GM04504 (cell line): ENCODE results near the gene RXRA.

Experiments used
- DNase-seq: peaks from one replicate; pipeline ENCODE4 v3.0.0-alpha.2; 2012; ENCODE audit warnings: low read depth

RXRA gene

DNA sequence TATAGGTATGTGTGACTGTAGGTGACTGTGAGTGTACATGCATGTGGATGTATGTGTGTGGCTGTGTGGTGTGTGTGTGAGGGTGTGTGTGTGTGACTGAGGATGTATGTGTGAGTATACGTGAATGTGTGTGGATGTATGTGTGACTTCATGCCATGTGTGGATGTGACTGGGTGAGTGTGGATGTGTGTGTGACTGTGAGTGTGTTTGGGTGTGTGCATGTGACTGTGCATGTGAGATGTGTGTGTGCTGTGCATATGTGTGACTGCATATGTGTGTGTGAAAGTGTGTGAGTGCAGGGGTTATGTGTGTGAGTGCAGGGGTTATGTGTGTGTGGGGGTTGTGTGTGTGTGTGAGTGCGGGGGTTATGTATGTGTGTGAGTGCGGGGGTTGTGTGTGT, 42.3 kb downstream of the RXRA start:
- no peak for DNase-seq

DNA sequence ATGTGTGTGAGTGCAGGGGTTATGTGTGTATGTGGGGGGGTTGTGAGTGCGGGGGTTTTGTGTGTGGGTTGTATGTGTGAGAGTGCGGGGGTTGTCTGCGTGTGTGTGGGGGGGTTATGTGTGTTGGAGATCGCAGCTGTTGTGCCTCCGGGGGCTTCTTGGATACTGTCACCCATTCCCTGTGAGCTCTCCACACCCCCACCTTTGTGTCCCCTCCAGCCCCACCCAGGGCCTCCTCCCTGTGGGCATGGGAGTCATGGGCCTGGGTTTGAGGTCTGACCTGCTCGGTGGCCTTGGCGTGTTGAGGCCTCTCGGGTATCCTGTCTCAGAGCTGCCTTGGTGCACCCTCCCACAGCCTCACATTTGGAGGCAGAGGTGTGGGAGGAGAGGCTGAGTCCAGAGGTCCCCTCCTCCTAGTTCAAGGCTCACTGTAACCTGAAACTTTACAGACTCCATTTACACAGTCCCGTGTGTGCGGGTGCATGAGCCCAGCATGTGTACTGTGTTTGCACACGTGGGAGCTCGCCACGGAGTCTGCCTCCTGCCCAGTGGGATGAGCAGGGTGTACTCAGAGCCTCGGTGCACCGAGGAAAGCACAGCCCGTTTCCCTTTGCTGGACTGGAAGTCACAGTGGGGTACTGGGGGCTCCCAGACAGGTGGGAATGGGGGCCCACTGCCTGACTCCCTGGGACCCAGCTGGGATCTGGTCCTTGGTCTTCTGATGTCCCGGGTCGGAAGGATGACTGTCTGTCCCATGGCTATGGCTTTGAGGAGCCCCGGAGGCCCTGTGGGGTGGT, 43.4 kb downstream of the RXRA start:
- no peak for DNase-seq

DNA sequence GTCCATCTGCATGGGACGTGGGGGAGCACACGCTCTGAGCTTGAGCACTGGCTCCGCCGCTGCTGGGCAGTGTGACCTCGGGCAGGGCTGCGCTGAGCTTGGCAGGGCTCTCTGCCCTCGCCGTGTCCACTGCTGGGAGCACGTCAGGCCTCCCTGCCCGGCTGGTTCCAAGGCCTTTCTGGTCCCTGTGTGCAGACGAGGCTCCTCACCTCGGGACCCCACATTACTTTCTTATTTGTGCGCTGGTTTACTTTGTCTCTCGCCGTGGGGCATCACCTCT, 43.9 kb downstream of the RXRA start:
- DNase-seq: no peak

DNA sequence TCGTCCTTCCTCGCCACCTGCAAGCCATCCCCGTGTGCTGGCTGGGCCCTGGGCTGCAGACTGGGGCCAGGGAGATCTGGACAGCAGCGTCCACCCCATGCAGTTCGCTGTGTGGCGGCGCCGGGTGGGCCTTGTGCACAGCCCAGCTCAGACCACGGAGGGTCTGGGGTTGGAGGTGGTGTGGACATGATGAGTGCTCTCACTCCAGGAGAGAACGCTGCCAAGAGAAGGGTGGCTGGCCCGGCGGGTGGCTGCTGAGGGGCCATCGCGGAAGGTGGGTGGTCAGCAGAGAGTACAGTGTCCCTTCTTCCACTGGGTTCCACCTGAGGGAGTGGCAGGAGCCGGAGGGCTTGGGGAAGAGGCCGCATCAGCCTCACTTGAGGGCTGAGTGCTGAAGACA, 44.4 kb downstream of the RXRA start:
- no peak for DNase-seq

DNA sequence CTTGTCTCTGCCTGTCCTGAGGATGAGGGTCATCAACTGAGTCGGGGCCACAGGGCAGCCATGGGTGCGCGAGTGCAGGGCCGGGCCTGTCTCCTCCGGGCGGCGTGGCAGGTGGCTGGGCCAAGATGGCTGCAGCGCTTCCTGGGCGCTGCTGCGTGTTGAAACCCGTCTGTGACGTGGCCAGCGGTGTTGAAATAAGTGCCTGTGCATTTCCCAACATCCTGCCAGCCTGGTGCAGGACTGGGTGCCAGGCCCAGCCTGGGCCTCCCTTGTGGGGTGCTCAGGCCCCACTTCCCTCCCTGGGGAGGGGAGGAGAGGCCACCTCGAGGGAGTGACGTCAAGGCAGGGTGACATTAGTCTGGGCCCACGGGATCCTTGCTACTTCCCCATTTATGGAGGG, 45.5 kb downstream of the RXRA start:
- DNase-seq: no peak

DNA sequence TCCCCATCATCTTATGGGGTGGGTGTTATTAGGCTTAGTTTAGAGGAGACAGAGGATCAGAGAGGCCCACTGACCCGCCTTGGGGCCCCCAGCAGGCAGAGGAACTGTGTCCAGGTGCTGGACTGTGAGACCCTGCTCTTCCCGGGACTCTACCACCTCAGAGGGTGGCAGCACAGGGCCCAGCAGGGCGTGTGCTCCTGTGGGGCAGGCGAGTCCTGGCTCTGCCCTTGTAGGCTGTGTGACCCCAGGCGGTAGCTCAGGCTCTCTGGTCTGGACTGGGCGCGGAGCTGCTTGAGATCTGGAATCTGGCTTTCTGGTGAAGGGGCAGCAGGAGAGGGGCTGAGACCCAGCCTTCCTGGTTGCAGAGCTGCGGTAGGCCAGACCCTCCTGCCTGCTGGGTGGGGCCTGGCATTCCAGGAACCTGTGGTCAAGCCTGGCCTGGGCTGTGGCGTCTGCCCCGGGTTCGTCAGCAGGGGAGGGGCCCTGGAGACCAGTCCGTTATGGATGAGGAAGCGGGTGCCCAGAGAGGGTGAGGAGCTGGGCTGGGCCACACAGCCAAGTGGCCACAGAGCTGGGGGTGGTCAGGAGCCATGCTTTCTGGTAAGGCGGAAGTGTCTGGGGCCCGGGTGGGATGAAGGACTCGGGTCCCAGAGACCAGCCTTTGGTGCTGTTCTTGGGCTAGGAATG, 46.5 kb downstream of the RXRA start:
- no peak for DNase-seq

DNA sequence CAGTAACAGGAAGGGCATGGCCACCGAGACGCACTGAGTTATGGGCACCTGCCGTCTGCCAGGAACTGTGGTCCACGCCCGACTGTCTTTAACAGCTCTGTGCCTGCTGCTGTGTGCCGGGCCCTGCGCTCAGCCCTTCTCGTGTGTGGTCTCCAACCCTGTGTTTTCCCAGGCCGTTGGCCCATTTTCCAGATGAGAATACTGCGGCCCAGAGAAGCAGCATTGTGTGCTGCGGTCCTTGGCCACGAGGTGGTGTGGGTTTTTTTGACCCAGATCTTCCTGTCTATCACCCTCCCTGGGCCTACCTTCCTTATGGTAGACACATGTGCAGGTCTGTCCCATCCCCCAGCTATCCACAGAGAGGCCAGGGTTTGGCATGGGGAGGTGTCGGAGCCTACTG, 47.0 kb downstream of the RXRA start:
- DNase-seq: no peak

DNA sequence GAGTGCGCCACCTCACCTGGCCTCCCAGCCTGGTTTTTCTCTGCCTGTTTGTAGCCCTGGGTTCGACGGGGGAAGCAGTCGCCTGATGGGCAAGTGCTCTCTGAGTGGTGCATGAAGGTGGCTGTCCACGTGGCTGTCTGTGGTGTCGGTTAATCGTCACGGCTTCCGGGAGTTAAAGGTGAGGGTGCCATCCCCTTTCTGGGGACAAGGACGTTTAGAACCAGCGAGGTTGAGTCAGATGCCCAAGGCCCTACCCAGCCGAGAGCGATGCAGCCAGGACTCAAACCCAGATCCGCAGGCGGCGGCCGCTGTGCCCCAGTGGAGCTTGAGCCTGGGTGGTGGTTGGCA, 47.7 kb downstream of the RXRA start:
- no peak for DNase-seq

DNA sequence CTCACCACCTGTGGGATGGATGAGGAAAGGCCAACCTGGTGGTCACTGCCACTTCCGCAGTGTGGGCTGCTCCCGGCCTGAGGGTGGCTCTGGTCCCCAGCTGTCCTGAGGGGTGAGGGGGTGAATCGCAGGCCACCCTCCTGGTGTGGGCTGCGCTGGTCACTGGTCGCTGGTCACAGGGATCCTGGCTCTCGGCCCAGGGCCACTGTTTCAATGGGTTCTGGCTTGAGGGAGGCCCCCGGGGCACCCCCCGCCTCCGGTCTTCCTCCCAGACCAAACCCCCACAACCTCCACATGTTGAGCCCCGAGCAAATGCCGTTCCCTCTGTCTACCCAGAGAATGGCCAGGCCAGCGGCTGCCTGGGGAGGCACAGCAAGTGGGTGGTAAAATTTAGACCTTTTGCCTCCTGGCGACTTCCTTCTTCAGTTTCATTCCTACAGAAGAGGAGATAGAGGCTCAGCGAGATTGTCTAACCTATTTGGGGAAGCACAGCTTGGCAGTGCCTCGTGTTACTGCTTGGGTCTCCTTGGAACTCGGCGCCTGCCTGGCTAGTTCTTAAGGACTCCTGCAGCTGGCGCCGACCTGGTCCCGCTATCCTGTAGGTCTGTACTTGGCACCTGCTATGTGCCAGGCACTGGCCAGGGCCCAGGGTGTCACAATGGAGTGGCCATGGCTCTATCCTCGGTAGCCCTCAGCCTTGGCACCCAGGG, 48.2 kb downstream of the RXRA start:
- DNase-seq: no peak

DNA sequence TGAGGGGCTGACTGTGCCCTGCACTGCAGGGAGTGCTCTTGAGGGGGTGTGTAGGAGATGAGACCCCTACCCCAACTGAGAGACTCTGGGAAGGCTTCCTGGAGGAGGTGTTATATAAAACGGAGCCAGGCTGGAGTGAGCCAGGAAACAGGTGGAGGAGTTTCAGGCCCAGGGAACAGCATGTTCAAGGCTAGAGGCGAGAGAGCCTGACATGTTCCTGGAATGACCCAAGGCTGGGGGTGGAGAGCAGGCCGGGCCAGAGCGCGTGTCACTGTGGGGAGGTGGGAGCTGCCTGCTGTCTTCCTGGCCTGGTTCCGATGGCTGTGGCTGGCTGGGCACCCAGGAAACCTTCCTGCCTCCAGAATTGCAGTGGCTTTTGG, 48.7 kb downstream of the RXRA start:
- DNase-seq: no peak

DNA sequence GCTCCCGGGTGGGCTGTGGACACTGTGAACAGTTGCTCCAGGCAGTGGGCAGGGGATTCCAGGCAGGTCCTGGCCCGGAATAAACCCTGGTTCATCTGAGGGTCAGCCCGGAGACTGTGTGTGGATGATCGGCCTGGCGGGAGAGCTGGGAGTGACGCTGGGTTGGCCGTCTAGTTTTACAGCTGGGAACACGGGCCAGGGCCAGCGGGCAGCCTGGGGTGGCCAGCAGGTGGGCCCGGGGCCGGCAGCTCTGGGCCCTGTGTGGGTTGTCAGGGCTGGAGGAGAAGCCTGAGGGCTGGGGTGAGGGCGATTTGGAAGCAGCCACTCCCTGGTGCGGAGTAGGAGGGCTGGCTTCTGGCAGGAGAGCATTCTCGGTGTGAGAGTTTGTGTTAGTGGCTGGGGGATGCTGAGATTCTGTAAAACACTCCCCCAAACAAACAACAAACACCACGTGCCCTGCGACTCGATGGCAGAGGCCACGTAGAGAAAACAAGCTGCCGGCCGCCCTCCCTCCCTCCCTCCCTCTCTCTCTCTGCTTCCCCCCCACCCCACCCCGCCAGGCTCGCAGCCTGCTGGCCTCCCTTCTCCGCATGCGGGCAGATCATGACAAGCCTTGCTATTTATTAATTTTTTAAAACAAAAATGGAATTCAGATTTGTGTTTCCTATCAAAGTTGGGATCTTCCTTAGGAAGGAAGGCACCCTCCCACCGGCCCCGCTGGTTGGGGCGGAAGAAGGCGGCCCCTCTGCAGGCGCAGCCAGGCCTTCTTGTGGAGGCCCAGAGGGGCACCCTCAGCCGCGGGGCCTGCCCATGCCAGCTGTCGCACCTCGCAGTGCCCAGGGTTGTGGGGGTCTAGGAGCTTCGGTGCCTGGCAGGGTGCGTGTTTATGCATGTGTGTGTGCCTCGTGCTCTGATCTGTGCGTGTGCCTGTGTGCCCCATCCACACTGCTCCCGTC, 49.5 kb downstream of the RXRA start:
- DNase-seq: no peak

DNA sequence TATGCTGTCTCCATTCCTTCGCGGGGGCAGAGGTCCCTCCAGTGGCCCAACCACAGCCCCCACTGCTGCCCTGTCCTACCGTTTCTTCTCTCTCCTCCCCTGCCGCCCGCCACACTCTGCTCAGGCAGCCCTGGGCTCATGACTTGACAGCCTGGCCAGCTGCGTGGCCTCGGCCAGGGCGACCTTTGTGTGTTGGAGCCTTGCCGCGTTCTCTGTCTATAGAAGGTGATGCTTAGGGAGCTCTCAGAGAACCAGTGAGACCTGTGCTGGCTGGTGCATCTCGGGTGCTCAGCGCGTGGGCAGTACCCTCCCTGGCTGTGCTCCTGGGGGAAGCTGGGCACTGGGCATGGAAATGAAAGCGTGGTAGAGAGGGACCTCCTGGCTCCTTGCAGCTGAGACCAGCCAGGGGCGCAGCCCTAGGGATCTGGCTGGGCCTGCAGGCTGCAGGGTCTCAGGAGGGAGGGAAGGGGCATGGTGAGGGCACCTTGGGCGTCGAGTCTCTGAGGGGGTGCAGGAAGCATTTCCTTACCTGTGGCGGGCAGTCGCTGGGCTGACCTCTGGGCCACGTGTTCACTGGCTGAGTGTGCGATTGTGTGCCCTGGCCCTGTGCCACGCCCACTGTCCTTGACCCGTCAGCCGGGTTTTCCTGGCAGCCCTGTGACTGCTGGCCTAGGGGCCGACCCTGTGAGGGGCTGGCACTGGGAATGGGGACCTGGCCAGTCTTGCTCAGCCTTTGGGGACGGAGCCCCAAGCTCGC, 50.3 kb downstream of the RXRA start:
- DNase-seq: no peak

DNA sequence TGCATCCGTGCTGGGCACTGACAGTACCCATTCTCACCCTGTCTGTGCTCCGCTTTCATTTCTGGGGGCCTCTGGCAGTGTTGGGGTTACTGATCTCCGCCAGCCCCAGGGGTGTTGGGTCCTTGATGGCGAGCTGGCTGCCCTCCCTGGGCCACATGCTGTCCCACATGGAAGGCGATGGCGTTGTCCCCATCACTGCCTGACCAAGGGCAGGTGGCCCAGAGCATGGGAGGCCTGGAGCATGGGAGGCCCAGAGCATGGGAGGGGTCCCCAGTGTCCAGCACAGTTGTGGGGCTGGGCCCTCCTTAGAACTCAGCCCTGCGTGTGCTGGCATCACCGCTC, 50.9 kb downstream of the RXRA start:
- DNase-seq: no peak

DNA sequence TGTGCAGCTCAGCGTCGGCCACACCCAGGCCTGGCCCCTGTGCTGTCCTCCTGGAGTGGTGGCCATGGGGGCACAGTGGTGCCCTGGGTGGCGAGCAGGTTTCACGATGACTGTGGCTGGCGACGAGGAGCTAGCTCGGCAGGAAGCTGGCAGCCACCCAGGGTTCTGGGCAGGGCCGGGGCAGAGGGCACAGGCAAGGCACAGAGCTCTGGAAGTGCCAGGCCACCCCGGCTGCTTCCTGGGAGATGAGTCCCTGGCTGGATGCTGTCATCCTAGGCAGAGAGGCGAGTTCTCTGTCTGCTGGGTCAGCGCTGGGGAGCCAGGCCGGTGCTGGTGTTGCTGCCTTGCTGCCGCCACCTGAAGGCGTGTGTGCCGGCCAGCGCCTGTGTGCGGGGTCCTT, 51.7 kb downstream of the RXRA start:
- no peak for DNase-seq

DNA sequence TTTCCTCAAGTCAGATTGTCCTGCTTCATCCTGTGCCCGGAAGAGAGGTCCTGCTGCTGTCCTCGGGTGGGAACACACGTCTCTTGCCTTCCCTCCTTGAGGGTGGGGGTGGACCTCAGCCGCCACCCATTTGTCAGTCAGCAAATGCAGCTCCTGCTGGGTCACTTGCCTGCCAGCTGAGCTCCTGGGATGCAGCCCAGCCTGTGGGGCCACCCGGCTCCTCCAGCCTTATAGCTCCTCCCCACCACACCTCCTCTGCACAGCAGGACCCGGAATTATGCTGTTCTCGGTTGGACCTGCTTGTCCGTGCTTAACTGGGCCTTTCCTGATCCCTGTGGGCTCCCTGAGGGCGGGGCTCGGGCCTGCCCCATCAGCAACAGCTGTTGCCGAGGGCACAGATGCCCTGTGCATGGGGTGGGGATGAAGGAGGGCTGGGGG, 52.7 kb downstream of the RXRA start:
- peak; percentile 32 for DNase-seq

DNA sequence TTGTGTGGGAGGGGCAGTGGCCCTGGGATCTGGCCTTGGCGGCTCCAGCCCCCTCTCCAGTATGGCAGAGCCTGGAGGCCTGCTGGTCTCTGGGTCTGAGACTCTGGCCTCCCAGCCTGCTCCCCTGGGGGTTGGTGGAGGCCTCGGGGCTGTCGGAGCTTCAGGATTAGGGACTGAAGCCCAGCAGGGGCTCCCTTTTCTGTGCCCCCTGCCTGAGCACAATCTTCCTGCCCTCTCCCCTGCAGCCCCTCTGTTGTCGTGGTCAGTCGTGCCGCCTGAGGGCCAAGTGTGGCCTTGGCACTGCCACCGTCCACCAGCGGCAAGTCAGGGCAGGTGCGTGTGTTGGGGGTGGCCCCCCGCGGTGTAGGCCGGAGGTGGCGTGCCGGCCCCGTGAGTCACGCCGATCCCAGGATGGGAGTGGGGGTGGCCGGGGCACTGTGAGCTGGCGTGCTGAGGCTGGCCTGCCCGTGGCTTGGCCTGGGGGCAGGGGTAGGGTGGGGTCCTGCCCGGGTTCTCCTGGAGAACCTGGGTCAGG, 53.6 kb downstream of the RXRA start:
- no peak for DNase-seq

DNA sequence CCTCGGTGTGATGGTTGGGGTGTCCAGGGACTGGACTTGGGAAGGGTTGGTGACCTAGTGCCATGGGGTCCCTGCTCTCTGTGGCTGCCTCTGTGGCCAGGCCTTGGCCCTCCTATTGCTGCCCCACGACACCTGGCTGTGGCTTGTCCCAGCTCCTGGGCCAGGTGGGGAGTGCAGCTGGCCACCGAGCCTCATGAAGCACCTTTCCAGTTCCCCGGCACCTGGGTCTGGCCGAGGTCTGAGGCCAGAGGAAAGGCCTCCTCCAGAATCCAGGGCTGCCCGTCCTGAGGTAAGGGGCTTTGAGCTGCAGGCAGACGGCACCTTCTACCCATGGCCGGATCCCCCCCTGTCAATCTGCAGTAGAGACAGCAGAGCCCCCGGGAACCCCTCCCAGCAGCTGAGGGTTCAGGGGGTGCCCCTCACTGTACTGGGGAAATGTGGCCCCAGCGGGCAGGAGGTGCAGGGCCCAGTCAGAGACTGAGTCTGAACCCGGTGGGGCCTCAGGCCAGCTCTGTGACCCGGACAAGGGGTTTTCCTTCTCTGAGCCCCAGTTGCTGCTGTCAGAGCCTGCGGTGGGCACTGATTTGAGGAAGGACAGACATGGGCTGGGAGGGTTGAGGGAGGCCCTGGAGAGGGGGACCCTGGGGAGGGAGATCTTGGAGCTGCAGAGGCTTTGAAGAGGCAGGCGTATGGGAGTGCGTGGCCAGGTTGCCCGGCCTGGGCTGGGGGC, 54.5 kb downstream of the RXRA start:
- no peak for DNase-seq

DNA sequence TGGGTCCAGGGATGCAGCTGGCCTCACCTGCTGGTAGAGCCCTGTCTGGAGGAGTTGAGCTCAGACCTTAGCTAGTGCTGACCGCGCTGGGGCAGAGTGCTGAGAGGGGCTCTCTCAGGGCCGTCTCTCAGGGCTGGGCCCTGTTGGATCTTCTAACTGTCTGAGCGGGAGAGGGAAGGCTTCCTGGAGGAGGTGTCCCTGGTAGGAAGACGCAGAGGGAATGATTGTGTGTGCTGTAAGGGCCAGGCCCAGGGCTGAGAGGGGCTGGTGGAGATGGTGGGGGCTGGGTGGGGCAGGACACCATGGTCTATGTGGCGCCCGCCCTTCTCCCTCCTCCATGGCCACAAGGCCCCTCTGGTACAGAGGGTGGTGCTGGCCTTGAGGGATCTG, 55.0 kb downstream of the RXRA start:
- no peak for DNase-seq

DNA sequence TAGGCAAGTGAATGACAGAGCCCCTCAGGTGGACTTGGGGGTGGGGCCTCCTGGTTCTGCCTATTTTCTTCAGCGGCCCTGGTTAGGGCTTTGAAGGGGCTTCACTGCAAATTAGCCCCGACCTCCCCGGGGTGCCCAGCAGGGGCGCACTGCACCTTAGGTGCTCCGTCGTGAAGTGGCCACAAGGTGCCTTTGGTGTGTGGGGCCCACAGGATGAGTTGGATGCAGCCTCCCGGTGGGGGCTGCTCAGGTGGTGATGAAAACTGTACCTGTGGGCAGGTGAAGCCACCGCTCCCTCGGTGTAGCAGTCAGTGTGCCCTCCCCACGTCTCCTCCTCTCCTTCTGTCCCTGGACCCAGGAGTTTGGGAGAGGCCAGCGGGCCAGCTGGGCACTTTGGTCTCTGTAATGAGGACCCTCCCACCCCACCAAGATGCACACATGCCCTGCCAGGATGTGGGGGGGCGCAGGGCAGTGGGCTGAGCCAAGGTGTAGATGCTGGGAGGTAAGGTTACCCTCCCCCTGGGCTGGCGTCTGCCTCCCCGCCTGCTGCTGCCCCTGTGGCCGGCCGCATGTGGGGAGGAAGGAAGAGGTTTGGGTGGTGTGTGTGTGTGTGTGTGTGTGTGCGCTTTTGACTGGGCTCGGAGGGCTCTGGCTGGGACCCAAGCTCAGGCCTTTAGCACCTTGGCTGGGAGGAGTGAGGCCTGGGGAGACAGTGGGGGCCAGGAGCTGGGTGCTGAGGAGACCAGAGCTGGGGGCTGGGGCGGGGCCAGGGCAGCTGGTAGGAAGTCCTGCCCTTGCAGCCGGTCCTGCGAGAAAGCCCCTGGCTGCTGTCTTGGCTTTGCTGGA, 55.6 kb downstream of the RXRA start:
- no peak for DNase-seq

DNA sequence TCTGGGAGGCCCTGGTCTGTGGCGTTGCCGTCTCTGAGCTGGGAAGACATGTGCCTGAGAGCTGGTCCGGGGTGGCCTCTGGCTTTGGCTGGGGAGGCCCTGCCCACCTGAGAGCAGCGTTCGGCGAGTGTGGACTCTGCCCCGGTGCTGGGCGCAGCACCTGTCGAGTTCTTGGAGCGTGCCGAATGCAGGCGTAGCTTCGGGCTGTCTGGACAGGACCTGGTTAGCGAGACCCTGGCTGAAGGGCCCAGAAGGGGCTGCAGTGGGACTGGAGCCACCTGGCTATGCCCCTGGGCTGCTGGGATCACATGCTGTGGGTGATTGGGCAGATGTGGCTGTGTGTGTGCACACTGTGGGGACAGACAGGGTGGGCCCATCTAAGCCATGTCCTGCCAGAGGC, 56.5 kb downstream of the RXRA start:
- DNase-seq: no peak
